GM19467 (cell line): ENCODE results near the gene PDE8B.

Experiments used
- ATAC-seq: cut with Tn5 transposase; IDR thresholded peaks from one replicate; pipeline ENCODE4 v1.9.1; 2021; ENCODE audit warnings: mild to moderate bottlenecking, moderate library complexity; ENCODE audit not compliant: unreplicated experiment

The PDE8B gene

DNA sequence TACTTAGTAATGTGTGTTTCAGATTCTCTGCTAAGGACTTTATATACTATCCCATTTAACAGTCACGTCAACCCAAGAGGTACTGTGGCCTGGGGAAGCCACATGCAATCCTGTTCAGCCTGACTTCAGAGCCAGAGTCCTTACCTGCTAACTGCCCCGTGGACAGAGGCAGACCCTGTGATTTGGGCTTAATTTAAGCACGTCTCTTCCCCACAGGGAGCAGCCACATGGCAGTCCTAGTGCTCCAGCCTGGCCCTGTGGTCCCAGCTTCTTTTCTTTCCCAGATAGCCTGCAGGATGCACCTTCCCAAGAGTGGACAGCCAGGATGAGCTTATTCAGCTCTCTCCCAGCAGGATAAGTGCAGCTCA, 71.5 kb downstream of the PDE8B start:
- no peak for ATAC-seq

DNA sequence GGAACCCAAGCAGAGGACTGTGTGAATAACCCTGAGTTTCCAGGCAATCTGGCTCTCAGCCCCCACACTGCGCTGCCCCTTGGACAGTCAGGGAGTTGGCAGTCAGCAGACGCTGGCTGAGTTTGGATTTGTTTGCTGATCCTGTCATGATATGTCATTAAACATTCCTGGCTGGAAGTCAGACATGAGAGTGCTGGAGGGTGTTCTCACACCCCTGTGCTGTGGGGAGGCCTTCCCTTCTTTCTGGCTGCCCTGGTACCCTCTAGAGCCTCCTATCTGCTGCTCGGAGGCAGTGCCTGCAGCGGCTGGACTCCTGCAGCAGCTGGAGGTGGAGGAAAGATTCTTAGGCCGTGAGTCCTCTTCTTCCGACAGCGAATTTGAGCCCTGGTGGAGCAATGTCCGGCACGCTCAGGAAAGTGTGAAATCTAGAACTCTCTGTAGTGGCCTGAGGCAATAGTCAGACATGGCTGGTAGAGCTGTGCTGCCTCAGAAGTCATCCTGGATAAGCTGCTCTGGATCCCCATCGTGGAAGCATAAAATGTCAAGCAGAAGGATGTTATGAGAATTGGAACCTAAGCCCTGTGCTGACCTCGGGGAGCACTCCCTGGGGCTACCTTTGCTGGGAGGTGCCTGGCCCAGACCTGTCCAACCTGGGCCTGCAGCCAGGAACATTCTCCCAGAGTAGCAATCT, 72.0 kb downstream of the PDE8B start:
- ATAC-seq, result no peak

DNA sequence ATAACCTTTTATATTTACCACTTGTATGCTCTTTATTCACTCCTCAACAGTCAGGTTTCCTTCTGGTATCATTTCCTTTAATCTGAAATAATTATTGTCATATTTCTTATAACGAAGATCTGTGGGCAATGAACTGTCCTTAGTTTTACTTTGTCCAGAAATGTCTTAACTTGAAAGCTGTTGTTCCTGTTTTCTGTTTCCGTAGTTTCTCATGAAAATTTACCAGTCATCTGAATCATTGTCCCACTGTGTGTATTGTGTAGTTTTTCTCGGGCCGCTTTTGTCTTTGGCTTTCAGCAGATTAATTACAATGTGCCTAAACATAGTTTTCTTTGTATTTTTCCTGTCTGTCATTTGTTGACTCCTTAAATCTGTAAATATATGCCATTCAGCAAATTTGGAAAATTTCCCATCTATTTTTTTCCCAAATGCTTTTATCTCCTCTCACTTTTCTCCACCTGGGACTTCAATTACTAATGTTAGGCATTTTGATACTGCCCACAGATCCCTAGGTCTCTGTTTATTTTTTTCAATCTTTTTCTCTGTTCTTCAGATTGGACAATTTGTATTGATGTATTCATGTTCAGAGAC, 74.9 kb downstream of the PDE8B start:
- no peak for ATAC-seq

DNA sequence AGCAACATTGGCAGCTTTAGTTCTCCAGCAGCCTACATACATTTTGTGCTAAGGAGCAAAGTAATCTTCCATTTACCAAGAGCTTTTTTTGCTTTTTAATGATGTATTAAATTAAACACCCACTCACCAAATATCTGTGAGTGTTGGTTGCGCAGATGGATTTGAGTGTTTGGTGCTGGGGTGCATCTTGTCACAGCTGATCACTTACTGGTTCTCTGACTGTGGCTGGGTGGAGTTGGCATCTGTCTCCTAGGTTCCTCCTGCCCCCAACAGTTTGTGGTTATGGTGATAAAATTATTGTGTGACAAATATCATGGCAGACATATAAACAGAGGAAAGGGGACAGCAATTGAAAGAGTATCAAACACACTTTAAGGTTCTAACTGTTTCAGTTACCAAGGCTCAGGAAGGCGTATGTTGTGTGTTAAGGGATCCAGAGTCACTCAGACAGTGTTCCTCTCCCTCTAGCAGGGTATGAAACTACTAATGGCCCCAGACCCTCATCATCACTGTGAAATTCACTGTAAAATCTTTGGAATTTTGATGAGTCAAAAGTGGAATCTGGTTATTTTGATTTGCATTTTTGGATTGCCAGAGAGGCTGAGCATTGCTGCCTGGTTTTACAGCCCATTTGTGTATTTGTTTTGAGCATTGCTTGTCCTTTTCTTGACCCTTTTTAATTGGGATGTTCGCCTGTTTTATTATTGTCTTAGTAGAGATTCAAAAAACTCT, 81.7 kb downstream of the PDE8B start:
- ATAC-seq, result no peak

DNA sequence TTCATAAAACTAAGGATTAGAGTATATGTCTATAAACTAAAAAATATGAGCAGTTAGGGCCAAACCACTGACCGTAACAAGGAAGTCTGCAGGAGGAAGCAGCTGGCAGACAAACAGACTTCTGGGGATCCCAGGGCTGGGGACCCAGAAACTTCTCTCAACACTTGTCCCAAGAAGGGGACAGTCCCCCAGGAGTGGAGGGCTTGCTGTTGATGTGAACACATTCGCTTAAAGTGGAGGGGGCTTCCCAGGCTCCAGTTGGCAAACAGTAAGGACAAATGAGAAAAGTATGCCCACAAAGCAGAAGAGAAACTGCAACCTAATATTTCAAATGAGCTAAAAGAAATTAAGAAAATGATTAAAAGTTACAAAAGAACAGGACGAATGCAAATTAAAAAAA, 83.7 kb downstream of the PDE8B start:
- ATAC-seq, result no peak

DNA sequence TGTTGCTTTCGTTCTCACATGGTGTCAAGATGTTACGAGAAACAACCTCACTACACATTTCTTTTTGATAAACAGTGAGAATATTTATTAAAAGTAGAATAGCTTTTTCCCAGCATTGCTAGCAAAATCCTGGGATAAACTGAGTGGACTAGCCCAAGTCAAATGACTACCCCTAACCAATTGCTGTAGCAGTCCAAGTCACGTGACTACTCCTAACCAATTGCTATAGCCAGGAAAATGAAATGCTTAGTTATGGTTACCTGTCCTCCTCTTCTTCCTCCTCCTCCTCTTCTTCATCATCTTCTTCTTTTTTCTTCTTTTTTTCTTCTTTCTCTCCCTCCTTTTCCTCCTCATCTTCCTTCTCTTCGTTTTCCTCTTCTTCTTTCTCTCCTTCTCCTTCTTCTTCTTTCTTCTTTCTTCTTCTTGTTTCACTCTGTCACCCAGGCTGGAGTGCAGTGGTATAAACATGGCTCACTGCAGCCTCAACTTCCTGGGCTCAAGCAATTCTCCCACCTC, 85.4 kb downstream of the PDE8B start:
- no peak for ATAC-seq

DNA sequence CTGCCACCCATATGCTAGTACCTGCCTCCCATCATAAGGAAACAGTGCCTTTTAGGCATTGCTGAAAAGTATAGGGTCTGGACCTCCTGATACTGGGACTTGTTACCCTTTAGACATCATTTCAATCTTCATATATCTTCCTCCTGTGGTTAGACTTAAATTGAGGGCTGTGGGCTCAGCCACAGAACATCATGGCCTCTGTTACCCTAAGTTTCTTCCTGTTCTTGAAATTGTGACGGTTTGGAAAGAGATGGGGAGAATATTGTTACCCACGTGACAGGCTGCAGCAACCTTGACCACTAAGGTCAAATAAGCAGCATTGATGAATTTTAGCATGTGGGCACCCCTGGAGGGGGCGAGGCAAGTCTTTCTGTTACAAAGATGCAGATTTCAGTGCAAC, 87.7 kb downstream of the PDE8B start:
- no peak for ATAC-seq

DNA sequence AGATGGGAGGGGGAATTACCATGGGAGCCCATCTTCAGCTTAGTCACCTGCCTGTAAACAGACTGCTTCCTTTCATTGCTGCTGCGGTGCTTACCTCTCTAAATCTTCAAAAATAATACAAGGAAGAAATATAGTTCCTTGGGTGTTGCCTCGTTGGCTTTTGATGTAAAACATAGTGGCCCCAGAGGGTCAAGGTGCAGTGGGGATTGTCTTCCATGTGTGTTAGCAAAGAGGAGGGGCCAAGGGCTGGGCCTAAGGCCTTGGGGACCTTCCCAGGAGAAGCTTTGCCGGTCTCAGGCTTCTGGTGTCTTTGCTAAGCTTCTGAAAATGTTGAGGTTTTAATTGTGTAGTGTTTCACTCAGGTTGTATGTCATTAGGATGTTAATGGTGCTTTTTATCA, 90.0 kb downstream of the PDE8B start:
- no peak for ATAC-seq

DNA sequence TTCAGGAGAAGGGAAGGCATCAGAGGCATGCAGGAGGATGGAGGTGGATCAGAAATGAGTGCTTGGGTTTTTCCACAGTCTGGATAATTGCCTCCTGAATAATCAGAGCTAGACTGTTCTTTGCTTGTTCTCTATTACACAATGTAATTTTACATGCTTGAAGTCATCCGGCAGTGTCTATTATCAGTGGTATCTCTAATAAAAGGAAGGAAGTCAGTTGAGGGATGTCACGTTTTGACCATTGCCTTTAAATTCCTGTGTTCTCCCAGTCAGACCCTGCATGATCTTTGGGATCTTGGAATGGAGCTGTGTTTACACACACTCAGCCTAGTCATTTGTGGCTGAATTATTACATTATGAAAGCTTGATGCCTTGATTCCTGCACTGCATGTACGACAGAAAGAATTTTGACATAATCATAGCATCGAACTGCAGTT, 91.0 kb downstream of the PDE8B start:
- no peak for ATAC-seq

DNA sequence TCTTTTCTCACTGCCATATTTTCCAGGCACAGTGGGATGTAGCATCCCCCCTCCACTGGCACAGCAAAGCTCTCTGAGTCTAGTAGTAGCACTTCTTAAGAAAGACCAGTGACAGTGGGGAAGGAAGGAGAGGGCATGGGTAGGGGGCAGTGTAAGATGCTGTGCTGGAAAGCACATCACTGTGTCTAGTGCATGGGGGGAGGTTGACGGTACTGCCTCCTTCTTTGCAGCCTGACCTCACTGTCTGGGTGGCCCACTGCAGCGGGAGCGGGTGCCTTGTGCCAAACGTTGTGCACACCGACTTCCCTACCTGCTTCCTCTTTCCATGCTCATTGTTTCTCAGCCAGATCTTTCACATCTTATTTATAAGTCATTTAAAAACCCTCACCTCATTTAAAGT, 91.8 kb downstream of the PDE8B start:
- ATAC-seq, result no peak

DNA sequence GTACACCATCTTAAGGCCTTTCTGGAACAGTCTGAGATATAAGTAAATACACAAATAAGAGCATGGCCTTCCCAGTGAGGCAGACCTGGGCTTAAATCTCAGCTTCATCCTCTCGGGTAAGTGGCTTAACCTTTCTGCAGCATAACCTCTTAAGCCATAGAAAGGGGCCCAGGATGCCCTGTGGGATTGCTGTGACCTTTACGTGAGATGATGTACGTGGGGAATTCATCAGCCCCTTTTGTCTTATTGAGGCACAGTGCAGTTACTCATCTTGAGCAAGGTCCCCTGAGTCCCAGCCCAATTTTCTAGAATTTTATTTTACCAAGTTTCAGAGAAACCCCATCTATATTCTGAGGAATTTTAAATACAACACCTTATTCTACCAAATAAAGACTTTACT, 92.2 kb downstream of the PDE8B start:
- no peak for ATAC-seq

DNA sequence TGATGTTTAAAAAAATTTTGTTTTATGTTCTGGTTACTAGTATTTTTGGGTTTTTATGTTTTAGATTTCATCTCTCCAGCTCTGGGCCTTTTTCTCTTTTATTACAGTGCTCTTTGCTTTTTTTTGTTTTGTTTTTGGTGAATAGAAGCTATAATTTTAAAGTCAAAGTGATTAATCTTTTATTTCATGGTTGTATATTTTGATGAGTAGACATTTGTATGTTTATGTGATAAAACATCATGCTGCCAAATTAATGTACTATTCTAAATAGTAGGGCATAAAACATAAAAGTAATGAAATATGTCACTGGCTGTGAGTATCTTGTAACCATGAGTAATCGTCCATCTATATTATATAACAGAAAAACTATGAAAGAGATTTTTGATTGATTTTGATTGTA, 93.9 kb downstream of the PDE8B start:
- no peak for ATAC-seq

DNA sequence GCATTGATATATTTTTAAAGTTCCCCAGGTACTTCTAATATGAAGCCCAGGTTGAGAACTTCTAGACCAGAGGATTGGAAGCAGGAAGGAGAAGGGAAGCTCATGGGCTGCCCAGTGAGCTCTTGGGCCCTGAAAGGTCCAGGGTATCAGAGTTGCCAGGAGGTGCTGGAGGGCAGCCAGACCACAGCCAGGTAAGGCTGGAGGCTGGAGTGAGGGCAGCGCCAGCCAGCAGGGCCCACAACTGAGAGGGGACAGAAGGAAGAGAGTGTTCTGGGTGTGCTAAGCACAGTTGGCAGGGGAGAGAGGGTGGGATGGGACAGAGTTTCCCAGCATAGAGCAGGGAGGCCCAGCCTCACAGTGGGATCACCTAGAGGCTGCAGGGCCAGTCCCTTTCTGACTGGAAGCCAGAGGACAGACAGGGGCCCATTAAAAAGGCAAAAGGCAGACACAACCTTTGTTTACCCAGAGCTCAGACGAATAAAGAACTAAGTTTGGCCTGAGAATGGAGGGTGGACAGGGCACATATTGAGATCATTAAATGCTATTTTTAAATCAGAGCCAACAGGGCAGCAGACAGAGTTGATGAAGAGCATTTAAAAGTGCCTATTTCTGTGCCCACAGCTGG, 94.9 kb downstream of the PDE8B start:
- ATAC-seq, result no peak

DNA sequence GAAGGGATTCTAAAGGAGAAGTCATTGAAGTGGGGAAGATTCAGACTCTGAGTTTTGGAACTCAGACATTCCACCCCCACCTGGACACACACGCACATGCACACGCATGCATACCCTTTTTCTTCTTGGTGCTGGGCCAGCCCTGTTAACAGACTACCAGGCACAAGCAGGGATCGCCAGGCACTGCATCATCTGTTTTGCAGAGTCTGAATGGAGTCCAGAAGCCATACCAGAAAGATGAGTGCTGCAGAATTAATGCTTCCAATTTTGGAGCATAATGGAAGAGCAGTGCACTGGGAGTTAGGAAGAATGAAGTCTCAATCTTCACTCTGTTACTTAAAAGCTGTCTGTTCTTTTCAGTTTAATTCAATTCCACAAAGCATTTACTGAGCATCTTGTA, 95.5 kb downstream of the PDE8B start:
- no peak for ATAC-seq

DNA sequence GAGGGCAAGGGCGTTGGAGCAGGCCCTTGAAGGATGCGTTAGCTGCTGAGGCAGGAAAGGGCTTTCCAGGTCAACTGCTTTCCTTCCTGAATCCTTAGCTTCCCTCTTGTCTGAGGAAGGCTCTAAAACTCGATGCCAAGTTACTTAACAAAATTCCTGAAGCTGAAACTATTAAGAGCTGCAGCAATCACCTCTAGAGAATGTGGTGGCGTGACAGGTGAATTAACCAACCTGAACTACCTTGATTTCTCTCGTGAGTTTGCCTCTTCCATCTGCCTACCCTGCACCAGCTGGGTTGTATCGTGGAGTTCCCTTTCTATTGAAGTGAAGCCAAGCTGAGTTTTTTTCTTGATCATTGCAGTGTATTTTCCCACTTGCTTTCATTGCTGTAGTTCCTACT, 96.1 kb downstream of the PDE8B start:
- ATAC-seq, result no peak

DNA sequence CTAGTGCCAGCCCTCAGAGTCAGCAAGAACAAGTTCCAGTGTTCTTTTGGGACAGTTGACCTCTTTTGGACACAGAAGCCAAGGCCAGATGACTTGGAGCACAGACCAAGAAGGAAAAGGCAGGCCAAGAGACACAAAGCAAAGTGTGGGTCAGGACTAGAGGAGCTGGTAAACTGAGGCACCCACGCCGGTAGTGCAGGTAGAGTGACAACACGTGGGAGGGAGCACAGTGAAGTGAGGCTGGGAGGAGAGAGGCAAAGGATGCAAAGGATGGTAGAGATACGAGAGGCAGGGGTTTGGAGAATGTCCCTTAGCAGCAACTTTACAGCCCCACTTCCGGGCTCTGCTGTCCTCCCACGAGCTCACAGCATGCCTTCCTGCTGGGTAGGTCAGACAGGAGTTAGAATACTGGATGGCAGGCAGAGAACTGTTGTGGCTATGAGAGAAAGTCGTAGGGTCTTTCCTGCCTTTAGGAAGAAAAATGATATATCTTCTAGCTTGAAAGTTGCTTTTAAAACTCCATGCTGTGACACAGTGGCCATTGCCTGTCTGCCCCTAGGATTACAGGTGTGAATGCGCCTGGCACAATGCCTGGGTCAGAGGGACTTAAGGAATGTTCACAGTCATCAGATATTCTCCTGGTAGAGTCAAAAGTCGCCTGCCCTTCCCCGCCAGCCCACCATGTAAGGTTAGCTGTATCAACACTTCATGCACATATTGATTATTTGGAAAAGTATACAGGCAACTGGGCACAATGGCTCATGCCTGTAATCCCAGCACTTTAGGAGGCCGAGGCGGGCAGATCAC, 97.9 kb downstream of the PDE8B start:
- ATAC-seq, result no peak

DNA sequence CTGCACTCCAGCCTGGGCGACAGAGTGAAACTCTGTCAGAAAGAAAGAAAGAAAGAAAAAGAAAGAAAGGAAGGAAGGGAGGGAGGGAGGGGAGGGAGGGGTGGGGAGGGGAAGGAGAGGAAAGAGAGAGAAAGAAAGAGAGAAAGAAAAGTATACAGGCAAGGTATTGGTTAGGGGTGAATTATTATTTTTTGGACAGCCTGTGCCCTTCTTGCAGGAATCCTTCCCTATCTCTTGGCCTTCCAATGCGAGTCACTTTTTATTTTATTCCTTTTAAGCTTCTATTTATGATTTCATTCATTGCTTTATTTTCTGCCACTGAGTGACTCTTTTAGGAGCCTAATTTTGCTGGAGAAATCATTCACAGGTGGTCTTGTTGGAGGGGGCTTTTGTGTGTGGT, 98.7 kb downstream of the PDE8B start:
- no peak for ATAC-seq

DNA sequence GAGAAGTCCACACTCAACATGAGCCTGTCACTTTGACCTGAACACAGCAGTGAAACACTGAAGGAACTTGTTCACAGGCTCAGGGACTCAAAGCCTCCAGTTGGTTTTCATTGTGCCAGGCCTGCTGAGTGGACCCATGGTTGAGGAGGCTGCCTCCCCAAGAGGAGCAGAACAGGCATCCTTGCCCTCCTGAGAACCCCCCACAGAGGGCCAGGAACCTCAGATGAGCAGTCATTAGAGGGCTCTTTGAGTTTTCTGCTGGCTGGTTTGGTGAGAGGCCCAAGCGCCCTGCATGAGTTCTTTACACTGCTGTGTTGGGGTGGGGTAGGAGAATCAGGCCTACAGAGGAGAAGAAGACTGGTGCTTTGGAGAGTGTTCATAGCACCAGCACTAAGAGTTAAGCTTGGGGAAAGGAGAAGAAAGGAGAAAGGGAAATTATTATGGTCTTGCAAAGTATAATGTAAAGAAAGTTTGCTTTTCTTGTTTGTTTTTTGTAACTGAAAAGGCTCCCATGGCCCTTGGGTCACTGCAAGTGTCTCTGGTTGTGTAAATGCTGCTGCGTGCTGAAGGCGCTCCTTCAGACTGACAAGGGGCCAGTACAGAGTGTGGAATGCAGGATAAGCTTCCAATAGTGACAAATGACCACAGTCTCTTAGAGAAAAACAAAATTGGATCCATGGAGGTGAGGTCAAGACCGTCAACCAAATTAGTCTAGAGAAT, 100.2 kb downstream of the PDE8B start:
- no peak for ATAC-seq

DNA sequence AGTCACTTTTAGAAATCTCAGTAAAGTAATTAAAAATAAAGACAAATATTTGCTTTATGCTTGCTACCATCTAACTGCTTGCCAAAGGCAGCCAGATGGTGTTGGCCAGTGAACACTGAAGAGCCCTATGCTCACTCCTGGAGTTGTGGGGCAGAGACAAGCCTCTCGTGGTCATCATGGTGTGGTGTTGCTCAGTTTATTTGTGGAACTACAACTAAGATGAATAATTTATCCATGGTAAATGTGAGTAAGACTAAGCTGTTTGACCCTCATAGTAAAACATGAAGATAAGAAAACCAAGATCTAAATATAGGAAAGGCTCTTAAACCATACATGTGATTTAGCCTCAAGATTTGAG, 100.7 kb downstream of the PDE8B start:
- ATAC-seq, result no peak

DNA sequence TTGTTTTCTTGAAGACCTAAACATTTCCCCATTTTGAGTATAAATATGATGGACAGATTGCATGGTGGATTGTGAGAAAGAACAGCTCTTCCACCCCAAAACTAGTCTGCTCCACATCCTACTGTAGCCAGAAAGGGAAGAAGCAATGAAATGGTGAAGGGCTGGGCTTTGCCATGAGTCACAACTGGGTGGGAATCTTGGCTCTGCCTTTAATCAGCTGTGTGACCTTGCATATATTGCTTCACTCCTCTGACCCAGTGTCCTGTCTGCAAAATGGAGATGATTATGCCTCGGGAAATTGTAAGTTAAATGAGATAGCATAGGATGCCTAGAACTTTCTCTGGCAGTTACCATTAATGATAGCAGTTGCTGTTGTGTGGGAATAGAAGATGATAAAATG, 101.9 kb downstream of the PDE8B start:
- no peak for ATAC-seq
